ENCODE results near the gene PTGES3. TPM values are rescaled to one million over a fixed set of nuclear protein-coding genes. Genes with fewer than 3 reads are reported as not detected.

The PTGES3 gene
- total RNA-seq, 4 donors from 2014 or later: 50.6 to 95.7 (median 67.3) TPM

- Histone ChIP-seq H3K27ac (peak overlapping the region in 1 of 4 donors; percentile 13), H3K4me3 (no peak overlapping the region)
- DNase-seq: no peak
Measured at GRCh38 chr12:56721216-56721615, 33.1 kb upstream of the PTGES3 start.

DNA sequence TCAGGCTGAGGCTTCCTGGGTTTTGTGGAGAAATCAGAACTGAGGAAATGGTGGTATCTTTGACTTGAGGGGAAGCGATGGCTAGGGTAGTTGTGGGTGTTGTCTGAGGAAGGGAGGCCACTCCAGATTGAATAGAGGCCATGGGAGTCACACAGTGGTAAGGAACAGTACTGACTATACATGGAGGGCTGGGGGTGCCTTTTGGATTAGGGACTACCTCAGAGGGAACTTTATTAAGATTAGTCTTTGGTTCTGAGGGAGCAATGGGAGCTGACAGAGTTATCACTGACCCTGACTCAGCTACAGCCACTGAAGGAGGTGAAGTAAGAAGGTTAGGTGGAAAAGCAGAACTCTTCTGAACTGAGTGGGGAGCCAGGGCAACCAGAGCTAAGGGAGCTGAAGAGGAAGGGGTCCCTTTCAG, 32.7 kb upstream of the PTGES3 start:
- Histone ChIP-seq H3K4me1 (peaks cover 0 to 74% (median 36%) of the 10 kb centered on the region in 4 donors), H3K9me3 (no peaks in the 10 kb centered on the region), H3K4me3 (no peak overlapping the region), H3K36me3 (peaks cover 0 to 56% (median 0%) of the 10 kb centered on the region in 3 donors), H3K27ac (peak overlapping the region in 1 of 4 donors; percentile 13), H3K27me3 (no peaks in the 10 kb centered on the region)
- no peak for DNase-seq
- TF ChIP-seq, protein P1, sequence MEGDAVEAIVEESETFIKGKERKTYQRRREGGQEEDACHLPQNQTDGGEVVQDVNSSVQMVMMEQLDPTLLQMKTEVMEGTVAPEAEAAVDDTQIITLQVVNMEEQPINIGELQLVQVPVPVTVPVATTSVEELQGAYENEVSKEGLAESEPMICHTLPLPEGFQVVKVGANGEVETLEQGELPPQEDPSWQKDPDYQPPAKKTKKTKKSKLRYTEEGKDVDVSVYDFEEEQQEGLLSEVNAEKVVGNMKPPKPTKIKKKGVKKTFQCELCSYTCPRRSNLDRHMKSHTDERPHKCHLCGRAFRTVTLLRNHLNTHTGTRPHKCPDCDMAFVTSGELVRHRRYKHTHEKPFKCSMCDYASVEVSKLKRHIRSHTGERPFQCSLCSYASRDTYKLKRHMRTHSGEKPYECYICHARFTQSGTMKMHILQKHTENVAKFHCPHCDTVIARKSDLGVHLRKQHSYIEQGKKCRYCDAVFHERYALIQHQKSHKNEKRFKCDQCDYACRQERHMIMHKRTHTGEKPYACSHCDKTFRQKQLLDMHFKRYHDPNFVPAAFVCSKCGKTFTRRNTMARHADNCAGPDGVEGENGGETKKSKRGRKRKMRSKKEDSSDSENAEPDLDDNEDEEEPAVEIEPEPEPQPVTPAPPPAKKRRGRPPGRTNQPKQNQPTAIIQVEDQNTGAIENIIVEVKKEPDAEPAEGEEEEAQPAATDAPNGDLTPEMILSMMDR (IDR thresholded peaks at IDR 0.05): no peak
- no peak for TF ChIP-seq POLR2A (IDR thresholded peaks at IDR 0.05)

More at GRCh38 chr12:56721216-56721615, 33.1 kb upstream of the PTGES3 start:
- Histone ChIP-seq H3K4me1 (peaks cover 0 to 74% (median 36%) of the 10 kb centered on the region in 4 donors), H3K36me3 (peaks cover 0 to 51% (median 0%) of the 10 kb centered on the region in 3 donors), H3K9me3 (no peaks in the 10 kb centered on the region), H3K27me3 (no peaks in the 10 kb centered on the region)
- TF ChIP-seq, protein P1 (IDR thresholded peaks at IDR 0.05): no peak
- TF ChIP-seq POLR2A (IDR thresholded peaks at IDR 0.05): no peak

DNA sequence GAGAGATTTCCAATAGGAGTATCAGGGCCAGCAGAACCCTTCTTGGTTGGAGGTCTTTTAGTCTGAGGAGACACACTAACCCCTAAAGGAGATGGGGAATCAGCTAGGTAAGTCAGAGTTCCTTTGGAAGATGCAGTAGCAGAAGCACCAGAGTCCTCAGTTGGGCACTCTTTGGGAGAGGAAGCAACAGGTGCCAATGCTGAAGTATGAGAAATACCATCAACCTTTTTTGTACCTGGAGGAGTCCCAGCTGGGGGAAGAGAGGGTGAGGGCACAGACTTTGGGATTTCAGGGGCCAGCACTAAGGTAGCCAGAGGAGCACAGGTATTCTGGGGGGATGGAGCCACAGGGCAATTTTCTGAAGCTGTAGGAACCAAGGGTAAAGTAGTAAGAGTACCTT, 31.0 kb upstream of the PTGES3 start:
- peaks cover 0 to 73% (median 0%) of the 10 kb centered on the region in 3 donors for H3K36me3 ChIP-seq
- H3K9me3 ChIP-seq: no peaks in the 10 kb centered on the region
- no peak for DNase-seq
- no peak overlapping the region for H3K27ac ChIP-seq
- H3K4me1 ChIP-seq: peaks cover 0 to 74% (median 35%) of the 10 kb centered on the region in 4 donors
- no peak for TF ChIP-seq POLR2A (IDR thresholded peaks at IDR 0.05)
- TF ChIP-seq, protein P1 (IDR thresholded peaks at IDR 0.05): no peak
- no peaks in the 10 kb centered on the region for H3K27me3 ChIP-seq
- no peak overlapping the region for H3K4me3 ChIP-seq

DNA sequence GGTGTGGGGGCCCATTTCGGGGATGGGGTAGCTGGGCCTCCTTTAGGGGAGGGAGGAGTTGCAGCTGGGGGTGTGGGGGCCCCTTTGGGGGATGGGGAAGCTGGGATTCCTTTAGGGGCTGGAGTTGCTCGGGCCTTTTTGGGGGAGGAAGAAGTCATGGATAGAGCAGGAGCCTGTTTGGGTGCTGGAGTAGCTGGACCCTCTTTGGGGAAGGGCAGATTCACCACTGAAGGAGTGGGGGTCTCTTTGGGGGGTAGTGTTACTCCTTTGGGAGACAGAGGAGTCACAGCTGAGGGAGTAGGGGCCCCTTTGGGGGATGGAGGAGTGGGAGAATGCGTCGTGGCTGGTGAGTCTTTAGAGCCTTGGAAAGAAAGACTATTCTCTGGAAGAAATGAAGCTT, 30.6 kb upstream of the PTGES3 start:
- no peaks in the 10 kb centered on the region for H3K27me3 ChIP-seq
- H3K4me3 ChIP-seq: no peak overlapping the region
- no peaks in the 10 kb centered on the region for H3K9me3 ChIP-seq
- H3K27ac ChIP-seq: no peak overlapping the region
- TF ChIP-seq, protein P1 (IDR thresholded peaks at IDR 0.05): no peak
- no peak for TF ChIP-seq POLR2A (IDR thresholded peaks at IDR 0.05)
- DNase-seq: no peak
- peaks cover 0 to 70% (median 32%) of the 10 kb centered on the region in 4 donors for H3K4me1 ChIP-seq
- H3K36me3 ChIP-seq: peaks cover 0 to 77% (median 3%) of the 10 kb centered on the region in 3 donors

GRCh38 chr12:56718149-56718548, 30.1 kb upstream of the PTGES3 start:
- Histone ChIP-seq H3K27me3 (no peaks in the 10 kb centered on the region), H3K4me3 (no peak overlapping the region), H3K9me3 (no peaks in the 10 kb centered on the region), H3K36me3 (peaks cover 0 to 82% (median 4%) of the 10 kb centered on the region in 3 donors), H3K4me1 (peaks cover 0 to 65% (median 28%) of the 10 kb centered on the region in 4 donors), H3K27ac (no peak overlapping the region)
- TF ChIP-seq POLR2A (IDR thresholded peaks at IDR 0.05): no peak
- TF ChIP-seq, protein P1 (IDR thresholded peaks at IDR 0.05): no peak
- DNase-seq: no peak
